LNCaP clone FGC (cell line): Measurements from ENCODE around the gene ZNF526.
A peak's percentile ranks its signal among the peaks of the same experiment; 100 is the strongest.

ENCODE experiments used
- DNase-seq: peaks from one replicate; pipeline ENCODE4 v3.0.0-alpha.2; 2011; ENCODE audit warnings: low read depth
- H3K4me3 ChIP-seq: 2 replicates; pipeline ENCODE4 v1.5.1; 2011; ENCODE audit warnings: mild to moderate bottlenecking, low read depth, low read length, control low read depth
- CTCF ChIP-seq: IDR thresholded peaks from 2 replicates; pipeline ENCODE4 v1.5.1; 2012; ENCODE audit warnings: mild to moderate bottlenecking; ENCODE audit not compliant: control insufficient read depth, insufficient read depth; ENCODE audit errors: extremely low read depth

ZNF526 gene

GRCh38 chr19:42208612-42209011 lies 11.5 kb upstream of the ZNF526 start:
- no peak overlapping the region for H3K4me3 ChIP-seq
- TF ChIP-seq CTCF = no peak
- DNase-seq = peak; percentile 30

DNA sequence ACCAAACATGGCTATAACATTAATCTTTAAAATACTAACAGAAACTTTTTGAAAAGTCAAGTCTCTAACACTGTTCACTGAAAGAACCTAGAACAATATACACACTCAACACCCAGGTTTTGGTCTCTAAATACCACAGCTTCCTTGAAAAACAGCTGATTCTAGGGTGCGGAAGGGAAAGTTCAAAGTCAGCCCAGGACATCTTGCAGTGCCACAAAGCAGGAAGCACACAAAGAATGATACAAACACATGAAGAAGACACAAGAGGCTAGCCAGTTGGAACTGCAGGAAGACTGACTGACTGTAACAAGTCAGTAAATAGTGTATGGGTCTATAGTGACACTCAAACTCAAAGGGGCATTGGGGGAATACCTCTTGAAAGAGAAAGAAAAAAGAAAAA lies 7.2 kb upstream of the ZNF526 start:
- H3K4me3 ChIP-seq = no peak overlapping the region
- DNase-seq = no peak

DNA sequence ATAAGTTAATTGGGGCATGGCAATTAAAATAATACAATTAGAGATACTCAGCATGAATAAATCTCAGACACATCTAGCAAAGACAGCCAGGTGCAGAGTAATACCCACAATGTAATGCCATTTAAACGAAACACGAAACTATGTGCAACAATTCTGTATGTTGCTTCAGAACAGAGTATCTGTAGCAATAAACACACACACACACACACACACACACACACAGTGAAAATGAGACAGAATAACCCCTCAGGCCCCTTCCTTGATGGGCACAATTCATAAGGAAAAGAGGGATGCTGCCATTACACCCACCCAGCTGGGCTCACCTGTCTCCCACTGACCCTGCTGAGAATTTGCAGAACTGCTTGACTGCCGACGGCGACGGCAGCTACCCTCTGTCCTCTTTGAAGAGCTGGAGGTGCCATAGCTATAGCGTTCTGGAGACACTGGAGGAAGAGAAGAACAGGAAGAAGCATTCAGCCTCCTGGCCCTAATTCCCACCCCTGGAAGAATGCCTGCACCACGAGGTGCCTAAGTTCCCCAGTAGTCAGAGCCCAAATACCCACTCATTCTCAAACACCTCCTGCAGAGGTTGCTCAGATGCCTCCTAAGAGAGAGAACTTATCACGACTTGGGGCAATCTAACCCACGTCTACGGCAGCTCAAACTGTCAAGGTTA lies 5.2 kb upstream of the ZNF526 start:
- TF ChIP-seq CTCF = no peak
- no peak for DNase-seq
- no peak overlapping the region for H3K4me3 ChIP-seq

More for the DNA sequence above, 7.2 kb upstream of the ZNF526 start:
- no peak for TF ChIP-seq CTCF

DNA sequence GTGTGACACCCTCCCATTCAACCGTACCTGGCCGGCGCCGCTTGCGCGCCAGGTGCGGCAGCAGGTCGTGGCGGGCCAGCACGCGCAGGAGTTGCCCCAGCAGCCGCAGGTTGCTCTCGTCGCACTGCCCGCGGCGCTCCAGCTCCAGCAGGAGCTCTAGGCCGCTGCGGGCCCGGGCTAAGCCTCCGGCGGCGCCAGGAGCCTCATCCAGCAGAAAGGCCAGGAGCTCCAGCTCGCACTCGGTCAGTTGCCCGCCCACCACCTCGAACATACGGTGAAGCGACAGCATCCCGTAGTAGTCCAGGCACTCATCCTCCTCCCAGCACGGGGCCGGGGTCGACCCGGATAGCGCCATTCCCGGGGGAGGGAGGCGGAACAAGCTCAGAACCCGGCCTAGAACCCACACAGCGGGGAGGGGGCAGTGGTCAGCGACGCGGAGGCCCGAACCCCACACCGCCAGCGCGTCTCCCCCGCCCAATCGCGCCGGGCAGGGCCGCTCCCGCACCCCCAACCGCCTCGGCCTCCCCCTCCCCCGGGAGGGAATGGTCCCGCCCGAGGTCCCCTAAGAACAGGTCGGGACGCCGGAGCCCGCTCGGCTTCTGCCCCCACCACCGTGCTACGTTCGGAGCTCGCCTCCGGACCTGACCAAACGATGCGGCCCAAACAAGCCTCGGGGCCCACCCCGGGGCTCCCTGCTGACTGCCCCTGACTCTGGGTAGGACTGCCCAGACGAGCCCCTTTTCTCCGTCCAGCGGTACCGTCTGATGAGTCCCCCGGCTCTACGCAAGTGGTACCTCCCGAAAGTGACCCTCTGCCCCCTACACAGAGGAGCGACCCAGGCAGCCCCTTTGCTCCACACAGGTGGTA lies 3.2 kb upstream of the ZNF526 start:
- no peak for TF ChIP-seq CTCF
- DNase-seq = no peak
- peak overlapping the region; percentile 72 for H3K4me3 ChIP-seq

DNA sequence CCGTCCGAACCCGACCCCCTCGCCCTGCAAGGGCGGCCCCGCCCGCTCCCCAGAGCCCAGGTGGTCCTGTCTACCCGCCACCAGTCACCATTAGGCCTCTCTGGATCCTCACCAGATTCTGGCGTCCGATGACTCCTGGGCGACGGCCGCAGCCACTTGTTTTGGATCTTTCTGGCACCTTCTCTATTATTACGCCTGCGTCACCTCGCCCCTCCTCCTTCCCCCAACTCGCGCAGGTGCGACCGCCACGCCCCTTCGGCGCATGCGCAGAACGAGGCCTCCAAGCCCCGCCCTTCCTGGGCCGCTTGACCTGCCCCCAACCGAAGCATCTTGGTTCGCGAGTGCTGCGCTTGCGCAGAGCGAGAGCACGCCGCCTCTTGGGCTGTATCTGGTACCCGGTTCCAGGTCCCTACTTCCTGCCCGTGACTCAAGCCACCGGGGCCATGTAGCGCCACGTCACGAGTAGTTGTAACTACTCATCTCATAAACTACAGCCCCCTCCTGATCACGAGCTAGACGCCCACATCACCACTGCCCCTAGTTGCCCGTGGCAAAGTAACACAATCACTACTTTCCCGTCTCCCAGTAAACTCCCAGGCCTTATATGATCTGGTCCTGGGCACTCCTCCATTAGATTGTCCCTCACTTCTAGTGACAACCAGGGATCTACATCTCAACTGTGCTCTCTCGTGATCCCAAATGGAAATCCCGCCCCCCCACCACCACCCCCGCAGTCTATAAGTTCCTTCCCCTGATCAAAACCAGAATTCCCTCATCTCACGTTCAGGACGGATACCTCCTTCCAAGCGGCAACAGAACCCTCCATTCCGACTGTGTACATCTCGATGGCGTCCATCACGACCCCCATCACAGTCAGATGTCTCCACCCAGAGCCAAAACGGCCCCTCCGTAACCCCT lies 2.3 kb upstream of the ZNF526 start, which contains the start of gene DEDD2:
TSS of gene DEDD2 (minus strand) at position 158 of the 918 bp plus-strand sequence. CDS start 670 bp downstream, outside the sequence.
- H3K4me3 ChIP-seq = peak within 1 kb of the TSS; percentile 72
- no peak; the same call in 1 of the 2 replicates for TF ChIP-seq CTCF
- DNase-seq = peak; percentile 75

- no peak for TF ChIP-seq CTCF
- no peak for DNase-seq
Observed at GRCh38 chr19:42220751-42221097, 612 bp downstream of the ZNF526 start.

More at GRCh38 chr19:42220751-42221097, 612 bp downstream of the ZNF526 start:
- peak overlapping the region; percentile 85 for H3K4me3 ChIP-seq
